Mesendoderm (in vitro differentiated cells): Measurements from ENCODE around the gene WDR43.

Experiments used
- DNase-seq: peaks from one replicate; pipeline ENCODE4 v3.0.0; 2013
- H2AK5ac ChIP-seq: 2 replicates; pipeline ENCODE4 v1.6.1; 2013; ENCODE audit warnings: low read length, inconsistent platforms
- H2BK120ac ChIP-seq: 2 replicates; pipeline ENCODE4 v1.6.1; 2013; ENCODE audit warnings: low read depth, mild to moderate bottlenecking, low read length, moderate library complexity, mixed read lengths
- H2BK15ac ChIP-seq: replicated peaks from 2 replicates; pipeline ENCODE4 v1.6.1; 2013; ENCODE audit warnings: low read depth, mild to moderate bottlenecking, moderate library complexity
- H2BK5ac ChIP-seq: 2 replicates; pipeline ENCODE4 v1.6.1; 2013; ENCODE audit warnings: low read length, inconsistent platforms
- H3K18ac ChIP-seq: 2 replicates; pipeline ENCODE4 v1.6.1; 2013; ENCODE audit warnings: mild to moderate bottlenecking, low read length, mixed read lengths
- H3K23ac ChIP-seq: one replicate; pipeline ENCODE4 v1.6.1; 2013; ENCODE audit warnings: low read length
- H3K27ac ChIP-seq: 2 replicates; pipeline ENCODE4 v1.5.1; 2013; ENCODE audit warnings: low read depth, mild to moderate bottlenecking, inconsistent platforms, low read length, moderate library complexity
- H3K27me3 ChIP-seq: 2 replicates; pipeline ENCODE4 v1.6.1; 2013; ENCODE audit warnings: low read length, control low read depth, mild to moderate bottlenecking, inconsistent platforms; ENCODE audit not compliant: insufficient read depth, poor library complexity
- H3K36me3 ChIP-seq: 2 replicates; pipeline ENCODE4 v1.6.1; 2013; ENCODE audit warnings: low read length, inconsistent platforms; ENCODE audit not compliant: control insufficient read depth, insufficient read depth
- H3K4ac ChIP-seq: one replicate; pipeline ENCODE4 v1.6.1; 2013; ENCODE audit warnings: low read depth, mild to moderate bottlenecking, low read length, moderate library complexity
- H3K4me1 ChIP-seq: 2 replicates; pipeline ENCODE4 v1.6.1; 2013; ENCODE audit warnings: low read depth, low read length, inconsistent platforms; ENCODE audit not compliant: control insufficient read depth
- H3K4me2 ChIP-seq: 2 replicates; pipeline ENCODE4 v1.6.1; 2013; ENCODE audit warnings: low read length
- H3K4me3 ChIP-seq: 2 replicates; pipeline ENCODE4 v1.5.1; 2013; ENCODE audit warnings: mild to moderate bottlenecking, low read length
- H3K56ac ChIP-seq: one replicate; pipeline ENCODE4 v1.6.1; 2013; ENCODE audit warnings: low read length
- H3K79me1 ChIP-seq: 2 replicates; pipeline ENCODE4 v1.6.1; 2013; ENCODE audit warnings: low read length, inconsistent platforms
- H3K79me2 ChIP-seq: 2 replicates; pipeline ENCODE4 v1.6.1; 2013; ENCODE audit warnings: mild to moderate bottlenecking, low read length; ENCODE audit not compliant: control insufficient read depth, insufficient read depth
- H3K9ac ChIP-seq: 2 replicates; pipeline ENCODE4 v1.6.1; 2013; ENCODE audit warnings: low read length, inconsistent platforms
- H4K5ac ChIP-seq: one replicate; pipeline ENCODE4 v1.6.1; 2013; ENCODE audit warnings: low read length
- H4K8ac ChIP-seq: one replicate; pipeline ENCODE4 v1.6.1; 2013; ENCODE audit warnings: low read depth, mild to moderate bottlenecking, control low read depth, low read length, moderate library complexity
- WGBS: extraction: QIAGEN DNeasy Blood & Tissue Kit; methylation state at CpG from one replicate; pipeline ENCODE4 v1.1.7; 2013; ENCODE audit warnings: low lambda C conversion rate, missing lambda C conversion rate; ENCODE audit not compliant: insufficient coverage; ENCODE audit errors: extremely low coverage; 5-methylcytosine and 5-hydroxymethylcytosine counted together

The WDR43 gene

GRCh38 chr2:28896906-28897305 is 2.4 kb downstream of the WDR43 start:
- Histone ChIP-seq H4K8ac (no peak overlapping the region), H3K4me3 (no peak overlapping the region), H2BK15ac (no peak overlapping the region), H3K4me2 (no peak overlapping the region), H3K23ac (no peak overlapping the region), H2BK5ac (no peak overlapping the region), H3K4ac (no peak overlapping the region), H3K36me3 (no peaks in the 10 kb centered on the region), H4K5ac (no peak overlapping the region), H3K79me1 (no peaks in the 10 kb centered on the region), H3K4me1 (peaks cover 5% of the 10 kb centered on the region), H2AK5ac (no peak overlapping the region), H3K79me2 (peaks cover 72% of the 10 kb centered on the region), H2BK120ac (no peak overlapping the region), H3K27me3 (no peaks in the 10 kb centered on the region), H3K18ac (no peak overlapping the region), H3K9ac (no peak overlapping the region), H3K56ac (no peak overlapping the region), H3K27ac (no peak overlapping the region)
- peak; percentile 46 for DNase-seq
- no CpG with 5 or more reads among the region's 2 CpGs for WGBS

GRCh38 chr2:28898048-28898447 is 3.6 kb downstream of the WDR43 start:
- WGBS = no CpG with 5 or more reads among the region's 1 CpG

GRCh38 chr2:28901202-28901601 is 6.7 kb downstream of the WDR43 start:
- H3K79me1 ChIP-seq = peaks cover 2% of the 10 kb centered on the region
- H3K36me3 ChIP-seq = no peaks in the 10 kb centered on the region
- peaks cover 8% of the 10 kb centered on the region for H3K4me1 ChIP-seq
- no peak overlapping the region for H2BK5ac ChIP-seq
- no peak overlapping the region for H4K5ac ChIP-seq
- no peak overlapping the region for H3K4me3 ChIP-seq
- no peak overlapping the region for H2AK5ac ChIP-seq
- no peak overlapping the region for H2BK120ac ChIP-seq
- no peak overlapping the region for H3K27ac ChIP-seq
- DNase-seq = peak; percentile 55
- no peak overlapping the region for H4K8ac ChIP-seq
- no peak overlapping the region for H3K56ac ChIP-seq
- H3K4me2 ChIP-seq = no peak overlapping the region
- H3K9ac ChIP-seq = no peak overlapping the region
- no peaks in the 10 kb centered on the region for H3K27me3 ChIP-seq
- no peak overlapping the region for H3K18ac ChIP-seq
- no peak overlapping the region for H2BK15ac ChIP-seq
- WGBS = no CpG with 5 or more reads among the region's 2 CpGs
- no peak overlapping the region for H3K23ac ChIP-seq
- H3K79me2 ChIP-seq = peaks cover 85% of the 10 kb centered on the region
- H3K4ac ChIP-seq = no peak overlapping the region

More at GRCh38 chr2:28898048-28898447, 3.6 kb downstream of the WDR43 start:
- peak overlapping the region; percentile 50 for H3K56ac ChIP-seq
- no peak overlapping the region for H4K8ac ChIP-seq
- H3K9ac ChIP-seq = peak overlapping the region; percentile 25
- H2AK5ac ChIP-seq = no peak overlapping the region
- no peak overlapping the region for H2BK15ac ChIP-seq
- no peak overlapping the region for H4K5ac ChIP-seq
- peaks cover 79% of the 10 kb centered on the region for H3K79me2 ChIP-seq
- H3K4me1 ChIP-seq = peaks cover 5% of the 10 kb centered on the region
- H3K27me3 ChIP-seq = no peaks in the 10 kb centered on the region
- H3K79me1 ChIP-seq = peaks cover 2% of the 10 kb centered on the region
- no peak overlapping the region for H3K18ac ChIP-seq
- no peak overlapping the region for H3K23ac ChIP-seq
- no peaks in the 10 kb centered on the region for H3K36me3 ChIP-seq
- DNase-seq = no peak
- H3K27ac ChIP-seq = no peak overlapping the region
- no peak overlapping the region for H3K4me3 ChIP-seq
- no peak overlapping the region for H3K4ac ChIP-seq
- peak overlapping the region; percentile 21 for H3K4me2 ChIP-seq
- H2BK120ac ChIP-seq = no peak overlapping the region
- no peak overlapping the region for H2BK5ac ChIP-seq

GRCh38 chr2:28901841-28902240 is 7.4 kb downstream of the WDR43 start:
- no peak overlapping the region for H4K5ac ChIP-seq
- no peak overlapping the region for H3K4me2 ChIP-seq
- H3K4me1 ChIP-seq = peaks cover 8% of the 10 kb centered on the region
- no peak overlapping the region for H2AK5ac ChIP-seq
- no peak overlapping the region for H3K4ac ChIP-seq
- no CpG with 5 or more reads among the region's 1 CpG for WGBS
- peaks cover 2% of the 10 kb centered on the region for H3K79me1 ChIP-seq
- peaks cover 2% of the 10 kb centered on the region for H3K36me3 ChIP-seq
- H3K56ac ChIP-seq = no peak overlapping the region
- H2BK120ac ChIP-seq = no peak overlapping the region
- DNase-seq = no peak
- no peak overlapping the region for H3K27ac ChIP-seq
- H3K9ac ChIP-seq = no peak overlapping the region
- H3K23ac ChIP-seq = no peak overlapping the region
- no peaks in the 10 kb centered on the region for H3K27me3 ChIP-seq
- no peak overlapping the region for H4K8ac ChIP-seq
- H3K18ac ChIP-seq = no peak overlapping the region
- H2BK5ac ChIP-seq = no peak overlapping the region
- H2BK15ac ChIP-seq = no peak overlapping the region
- H3K79me2 ChIP-seq = peaks cover 85% of the 10 kb centered on the region
- H3K4me3 ChIP-seq = no peak overlapping the region

- Histone ChIP-seq H3K18ac (no peak overlapping the region), H2BK15ac (no peak overlapping the region), H3K36me3 (peaks cover 5% of the 10 kb centered on the region), H3K79me1 (peaks cover 2% of the 10 kb centered on the region), H2BK120ac (no peak overlapping the region), H3K4me3 (no peak overlapping the region), H3K79me2 (peaks cover 85% of the 10 kb centered on the region), H3K4me1 (peaks cover 6% of the 10 kb centered on the region), H3K56ac (no peak overlapping the region), H3K27me3 (no peaks in the 10 kb centered on the region), H2BK5ac (no peak overlapping the region), H3K4me2 (no peak overlapping the region), H3K23ac (no peak overlapping the region), H3K9ac (no peak overlapping the region), H4K5ac (no peak overlapping the region), H3K4ac (no peak overlapping the region), H2AK5ac (no peak overlapping the region), H4K8ac (no peak overlapping the region), H3K27ac (no peak overlapping the region)
- no CpG with 5 or more reads among the region's 3 CpGs for WGBS
- DNase-seq = no peak
These were observed 8.1 kb downstream of the WDR43 start for GRCh38 chr2:28902584-28902983.

GRCh38 chr2:28904295-28904694 is 9.8 kb downstream of the WDR43 start:
- Histone ChIP-seq H3K4ac (no peak overlapping the region), H2BK5ac (no peak overlapping the region), H3K4me3 (no peak overlapping the region), H3K56ac (no peak overlapping the region), H3K27me3 (no peaks in the 10 kb centered on the region), H3K4me2 (no peak overlapping the region), H3K4me1 (peaks cover 3% of the 10 kb centered on the region), H4K5ac (no peak overlapping the region), H3K27ac (no peak overlapping the region), H4K8ac (no peak overlapping the region), H3K79me2 (peaks cover 78% of the 10 kb centered on the region), H3K18ac (no peak overlapping the region), H3K79me1 (peaks cover 3% of the 10 kb centered on the region), H3K36me3 (peaks cover 8% of the 10 kb centered on the region), H3K23ac (no peak overlapping the region), H3K9ac (no peak overlapping the region), H2AK5ac (no peak overlapping the region), H2BK120ac (no peak overlapping the region), H2BK15ac (no peak overlapping the region)
- whole genome bisulfite sequencing = no CpG with 5 or more reads among the region's 2 CpGs
- no peak for DNase-seq
